Retinal pigment epithelial cell (primary cell): ENCODE data around the gene NFIB.

Source experiments
- DNase-seq: peaks from one replicate; pipeline ENCODE4 v3.0.0-alpha.2; 2010; ENCODE audit warnings: low read depth
- H3K4me3 ChIP-seq: 2 replicates; pipeline ENCODE4 v1.5.1; 2011; ENCODE audit warnings: mild to moderate bottlenecking, low read length, control low read depth, moderate library complexity
- CTCF ChIP-seq: conservative IDR thresholded peaks from 2 replicates; pipeline ENCODE4 v1.5.1; 2011; ENCODE audit warnings: low read depth, low read length, control low read depth, inconsistent platforms

NFIB gene

GRCh38 chr9:14136047-14136635, 177.8 kb downstream of the NFIB start:
- H3K4me3 ChIP-seq = no peak overlapping the region
- TF ChIP-seq CTCF = no peak
- no peak for DNase-seq

GRCh38 chr9:14135421-14135820, 178.5 kb downstream of the NFIB start:
- no peak for DNase-seq
- H3K4me3 ChIP-seq = no peak overlapping the region
- TF ChIP-seq CTCF = no peak

GRCh38 chr9:14133394-14133793, 180.5 kb downstream of the NFIB start:
- no peak overlapping the region for H3K4me3 ChIP-seq
- no peak for DNase-seq
- TF ChIP-seq CTCF = no peak

- no peak for DNase-seq
- TF ChIP-seq CTCF = no peak
- no peak overlapping the region for H3K4me3 ChIP-seq
Observed at GRCh38 chr9:14132775-14133174, 181.2 kb downstream of the NFIB start.

GRCh38 chr9:14131356-14132088, 182.4 kb downstream of the NFIB start:
- TF ChIP-seq CTCF = no peak
- no peak overlapping the region for H3K4me3 ChIP-seq
- DNase-seq = no peak

- no peak for TF ChIP-seq CTCF
- H3K4me3 ChIP-seq = no peak overlapping the region
- DNase-seq = no peak
Observed at GRCh38 chr9:14127656-14128055, 186.3 kb downstream of the NFIB start.

GRCh38 chr9:14119694-14120514, 194.0 kb downstream of the NFIB start:
- no peak for TF ChIP-seq CTCF
- no peak for DNase-seq
- H3K4me3 ChIP-seq = no peak overlapping the region
